Measurements from ENCODE around the gene DDX50. TPM values are rescaled to one million over a fixed set of nuclear protein-coding genes. Genes with fewer than 3 reads are reported as not detected.

DDX50 gene
- total RNA-seq, 4 donors from 2014 or later = 26.8 to 42.7 (median 31.5) TPM

DNA sequence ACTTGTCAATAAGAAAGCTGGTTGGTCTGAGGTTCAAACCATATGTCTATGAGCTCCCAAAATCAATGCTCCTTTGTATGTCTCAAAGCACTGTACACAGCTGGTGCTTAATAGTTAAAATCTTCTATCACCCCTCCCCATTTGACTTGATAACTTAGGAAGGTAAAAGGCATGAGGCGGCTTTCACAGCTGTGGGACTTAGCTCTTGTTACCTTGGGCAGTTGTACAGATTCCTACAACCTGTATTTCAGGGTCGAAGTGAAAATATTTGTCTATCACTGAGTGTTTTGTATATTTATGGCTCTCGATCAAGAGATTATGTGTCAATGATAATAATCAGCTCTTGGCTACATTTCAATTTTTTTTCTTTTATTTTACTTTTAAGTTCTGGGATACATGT, 86.5 kb downstream of the DDX50 start:
- intact Hi-C loops (cut with DNase I; ENCODE audit: low total_unique reads) = no loop called here
- H3K4me3 ChIP-seq (ENCODE audit: low read depth, poor library complexity, severe bottlenecking) = no peak overlapping the region
- WGBS, 2 donors = 44 to 46% methylated on average over 3 of the region's 3 CpGs
- no peak for TF ChIP-seq POLR2A (IDR thresholded peaks at IDR 0.05)
- TF ChIP-seq, protein P1, sequence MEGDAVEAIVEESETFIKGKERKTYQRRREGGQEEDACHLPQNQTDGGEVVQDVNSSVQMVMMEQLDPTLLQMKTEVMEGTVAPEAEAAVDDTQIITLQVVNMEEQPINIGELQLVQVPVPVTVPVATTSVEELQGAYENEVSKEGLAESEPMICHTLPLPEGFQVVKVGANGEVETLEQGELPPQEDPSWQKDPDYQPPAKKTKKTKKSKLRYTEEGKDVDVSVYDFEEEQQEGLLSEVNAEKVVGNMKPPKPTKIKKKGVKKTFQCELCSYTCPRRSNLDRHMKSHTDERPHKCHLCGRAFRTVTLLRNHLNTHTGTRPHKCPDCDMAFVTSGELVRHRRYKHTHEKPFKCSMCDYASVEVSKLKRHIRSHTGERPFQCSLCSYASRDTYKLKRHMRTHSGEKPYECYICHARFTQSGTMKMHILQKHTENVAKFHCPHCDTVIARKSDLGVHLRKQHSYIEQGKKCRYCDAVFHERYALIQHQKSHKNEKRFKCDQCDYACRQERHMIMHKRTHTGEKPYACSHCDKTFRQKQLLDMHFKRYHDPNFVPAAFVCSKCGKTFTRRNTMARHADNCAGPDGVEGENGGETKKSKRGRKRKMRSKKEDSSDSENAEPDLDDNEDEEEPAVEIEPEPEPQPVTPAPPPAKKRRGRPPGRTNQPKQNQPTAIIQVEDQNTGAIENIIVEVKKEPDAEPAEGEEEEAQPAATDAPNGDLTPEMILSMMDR (IDR thresholded peaks at IDR 0.05) = no peak
- no peak for DNase-seq (ENCODE audit: low spot score in 2 of 2)

DNA sequence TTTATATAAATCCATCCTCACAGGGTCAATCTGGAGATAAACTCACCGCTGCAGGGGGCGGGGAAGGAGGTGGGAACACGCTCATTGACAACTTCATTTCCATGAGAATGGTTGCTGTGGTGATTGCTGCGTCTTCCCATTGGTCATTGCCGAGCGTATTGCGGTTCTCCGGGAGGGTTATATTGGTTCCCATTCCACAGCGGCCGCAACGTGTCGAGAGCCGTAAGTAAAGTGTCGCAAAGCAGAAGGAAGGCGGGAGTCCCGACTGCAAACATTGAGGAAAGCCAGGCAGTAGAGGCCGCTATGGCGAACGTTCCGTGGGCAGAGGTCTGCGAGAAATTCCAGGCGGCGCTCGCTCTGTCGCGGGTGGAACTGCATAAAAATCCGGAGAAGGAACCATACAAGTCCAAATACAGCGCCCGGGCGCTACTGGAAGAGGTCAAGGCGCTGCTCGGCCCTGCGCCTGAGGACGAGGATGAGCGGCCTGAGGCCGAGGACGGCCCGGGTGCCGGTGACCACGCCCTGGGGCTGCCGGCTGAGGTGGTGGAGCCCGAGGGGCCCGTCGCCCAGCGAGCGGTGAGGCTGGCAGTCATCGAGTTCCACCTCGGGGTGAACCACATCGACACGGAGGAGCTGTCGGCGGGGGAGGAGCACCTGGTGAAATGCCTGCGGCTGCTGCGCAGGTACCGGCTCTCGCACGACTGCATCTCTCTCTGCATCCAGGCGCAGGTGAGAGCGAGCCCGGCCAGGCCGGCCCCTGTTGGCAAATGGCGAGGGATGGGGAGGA, 87.6 kb downstream of the DDX50 start, which contains the start of gene KIFBP:
KIFBP (plus strand) TSS at position 274 of the 787 bp plus-strand sequence; CDS start at position 304, 30 bp downstream.
- peak; percentile 96 to 98 for DNase-seq (ENCODE audit: low spot score in 2 of 2)
- WGBS, 2 donors = 0% methylated on average over 56 to 62 of the region's 62 CpGs
- intact Hi-C loops (cut with DNase I; ENCODE audit: low total_unique reads) = no loop called here
- TF ChIP-seq, protein P1 (IDR thresholded peaks at IDR 0.05) = no peak
- no peak for TF ChIP-seq POLR2A (IDR thresholded peaks at IDR 0.05)
- peak within 1 kb of the TSS; percentile 95 for H3K4me3 ChIP-seq (ENCODE audit: low read depth, poor library complexity, severe bottlenecking)

DNA sequence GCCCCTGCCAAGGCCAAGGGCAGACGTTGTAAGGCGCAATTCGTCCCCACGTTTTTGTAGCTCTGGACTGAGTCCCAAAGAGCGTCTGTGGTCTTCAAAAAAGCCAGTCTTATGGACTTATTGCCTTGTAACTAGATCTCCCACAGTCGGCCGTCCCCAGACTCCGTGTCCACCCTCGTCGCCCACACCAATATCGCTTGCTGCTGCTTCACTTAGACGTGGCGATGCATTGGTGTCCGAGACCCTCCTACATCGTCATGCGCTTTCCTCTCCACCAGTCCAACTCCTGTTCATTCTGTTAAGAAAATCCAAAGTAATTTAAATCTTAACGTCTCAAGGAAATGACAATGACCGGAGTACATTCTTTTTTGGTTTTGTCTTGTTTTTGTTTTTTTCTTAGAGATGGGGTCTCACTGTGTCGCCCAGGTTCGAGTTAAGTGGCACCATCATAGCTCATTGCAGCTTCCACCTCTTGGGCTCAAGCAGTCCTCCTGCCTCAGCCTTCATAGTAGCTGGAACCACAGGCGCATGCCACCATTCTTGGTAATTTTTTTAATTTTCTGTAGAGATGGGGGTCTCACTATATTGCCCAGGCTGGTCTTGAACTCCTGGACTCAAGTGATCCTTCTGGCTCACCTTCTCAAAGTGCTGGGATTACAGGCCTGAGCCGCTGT, 88.3 kb downstream of the DDX50 start:
- TF ChIP-seq, protein P1 (IDR thresholded peaks at IDR 0.05) = no peak
- no peak for TF ChIP-seq POLR2A (IDR thresholded peaks at IDR 0.05)
- DNase-seq (ENCODE audit: low spot score in 2 of 2) = no peak
- peak overlapping the region; percentile 95 for H3K4me3 ChIP-seq (ENCODE audit: low read depth, poor library complexity, severe bottlenecking)
- intact Hi-C loops (cut with DNase I; ENCODE audit: low total_unique reads) = no loop called here
- WGBS, 2 donors = 18 to 20% methylated on average over 21 to 22 of the region's 22 CpGs

DNA sequence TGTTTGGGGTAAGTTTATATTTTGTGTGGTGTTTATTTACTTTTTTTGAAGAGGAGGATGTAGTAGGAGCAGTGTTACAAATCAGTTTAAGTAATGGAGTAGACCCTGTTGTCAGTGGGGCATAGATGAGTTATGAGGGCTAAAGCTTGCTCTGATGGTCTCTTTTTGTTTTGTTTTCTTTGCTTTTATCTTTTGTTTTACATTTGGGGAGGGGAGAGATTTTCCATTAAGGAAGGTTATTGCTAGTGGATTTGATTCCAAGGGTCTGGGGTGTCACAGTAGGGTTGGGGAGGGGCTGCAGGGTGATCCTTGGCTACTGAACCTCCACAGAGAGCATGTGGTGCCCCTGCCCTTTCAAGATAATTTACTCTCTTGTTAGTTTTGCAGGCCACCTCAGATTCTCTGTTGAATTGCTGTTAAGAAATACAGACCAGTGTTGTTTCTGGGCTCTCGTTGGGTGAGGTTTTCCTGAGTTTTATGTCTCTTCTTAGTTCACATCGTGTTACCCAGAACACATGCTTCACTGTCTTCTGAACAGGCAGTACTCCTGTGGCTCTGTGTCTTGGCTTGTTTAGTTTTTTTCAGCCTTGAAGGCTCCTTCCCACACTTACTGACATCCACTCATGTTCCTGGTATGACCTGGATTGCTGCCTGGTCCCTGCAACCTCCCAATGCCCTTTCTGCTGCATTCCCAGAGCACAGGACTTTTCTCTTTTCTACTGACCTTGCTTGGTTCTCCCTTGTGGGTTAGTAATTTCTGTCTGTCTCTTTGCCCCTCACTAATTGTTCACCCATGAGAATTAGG, 91.7 kb downstream of the DDX50 start:
- WGBS, 2 donors = 6 to 21% methylated on average over 2 of the region's 2 CpGs
- intact Hi-C loops (cut with DNase I; ENCODE audit: low total_unique reads) = loop anchor here (10.0 kb wide), 1 partner anchor 102 kb away; no protein-coding TSS in a partner anchor
- peak in 1 of 2 donors; percentile 23 for DNase-seq (ENCODE audit: low spot score in 2 of 2)
- no peak for TF ChIP-seq POLR2A (IDR thresholded peaks at IDR 0.05)
- TF ChIP-seq, protein P1 (IDR thresholded peaks at IDR 0.05) = no peak
- no peak overlapping the region for H3K4me3 ChIP-seq (ENCODE audit: low read depth, poor library complexity, severe bottlenecking)

Other genes with a start within 250 kb of the DDX50 start
- gene CCAR1, start 180.1 kb upstream of the DDX50 start, total RNA-seq = 10 to 100 TPM; 19.1 to 41.4 (median 28.9) TPM
- 1 to 10 TPM; 1.5 to 2.6 (median 1.9) TPM for gene STOX1, start 73.8 kb upstream of the DDX50 start, total RNA-seq
- 10 to 100 TPM; 41.9 to 55.5 (median 47.9) TPM for gene DDX21, start 54.9 kb downstream of the DDX50 start, total RNA-seq
- 10 to 100 TPM; 21.9 to 23.8 (median 22.9) TPM for gene KIFBP, start 87.5 kb downstream of the DDX50 start, total RNA-seq
- 10 to 100 TPM; 20.6 to 39.6 (median 24.1) TPM for gene SRGN, start 186.8 kb downstream of the DDX50 start, total RNA-seq
- 10 to 100 TPM; 32.3 to 36.3 (median 34.0) TPM for gene VPS26A, start 222.9 kb downstream of the DDX50 start, total RNA-seq